ENCODE results near the gene IFNAR2. TPM values are rescaled to one million over a fixed set of nuclear protein-coding genes. Genes with fewer than 3 reads are reported as not detected.

The IFNAR2 gene
- total and polyA plus RNA-seq, 2 experiments from 2014 or later: 16.8 to 18.2 TPM

GRCh38 chr21:33273044-33273443 is 43.3 kb downstream of the IFNAR2 start:
- no peaks in the 10 kb centered on the region for H3K36me3 ChIP-seq (ENCODE audit: insufficient read depth)
- TF ChIP-seq ETS1 (IDR thresholded peaks at IDR 0.05) (no peak), ZNF114 (CRISPR knock-in tag; IDR thresholded peaks at IDR 0.05) (no peak), STAT1 (IDR thresholded peaks at IDR 0.05; ENCODE audit: unreplicated experiment) (no peak), POLR2AphosphoS5 (IDR thresholded peaks at IDR 0.05; ENCODE audit: low read depth) (no peak), ZNF462 (CRISPR knock-in tag; IDR thresholded peaks at IDR 0.05) (no peak), ZNF331 (CRISPR knock-in tag; IDR thresholded peaks at IDR 0.05; ENCODE audit: low read depth) (no peak)
- no peak overlapping the region for H2AFZ ChIP-seq
- no peaks in the 10 kb centered on the region for H3K9me3 Mint-ChIP-seq
- H3K79me2 ChIP-seq (replicated peaks; ENCODE audit: insufficient read depth): no peaks in the 10 kb centered on the region
- no peak for DNase-seq (ENCODE audit: low spot score)
- no peaks in the 10 kb centered on the region; the same call in 1 of the 2 replicates for H4K20me1 ChIP-seq (replicated peaks; ENCODE audit: insufficient read depth)
- H3K4me1 Mint-ChIP-seq: no peaks in the 10 kb centered on the region
- peaks cover 5% of the 10 kb centered on the region; the same call in 1 of the 2 replicates for H3K9me2 ChIP-seq (ENCODE audit: insufficient read depth)
- no peak overlapping the region for H3K27ac ChIP-seq (ENCODE audit: low read depth)
- H3K36me3 Mint-ChIP-seq (ENCODE audit: low read depth): no peaks in the 10 kb centered on the region
- no peak for ATAC-seq
- H3K27me3 ChIP-seq (ENCODE audit: insufficient read depth): no peaks in the 10 kb centered on the region
- H3K27ac Mint-ChIP-seq: no peak overlapping the region
- peaks cover 7% of the 10 kb centered on the region for H3K27me3 Mint-ChIP-seq (ENCODE audit: insufficient read depth, low read depth, poor library complexity)
- H3K4me1 ChIP-seq (ENCODE audit: insufficient read depth): no peaks in the 10 kb centered on the region
- no peak overlapping the region for H3K4me3 Mint-ChIP-seq
- H3K4me3 ChIP-seq: no peak overlapping the region
- no peaks in the 10 kb centered on the region for H3F3A ChIP-seq (replicated peaks; ENCODE audit: low read depth)
- no peak overlapping the region for H3K4me2 ChIP-seq
